Right lobe of liver (tissue), 6 donors: ENCODE measurements around the gene MTARC1. TPM values are rescaled to one million over a fixed set of nuclear protein-coding genes. Genes with fewer than 3 reads are reported as not detected.

ENCODE experiments used
- ATAC-seq, 4 donors: fragments of 200-7000 bp; cut with Tn5 transposase; one replicate each; pipeline ENCODE4 v1.9.1; 2020; ENCODE audit warnings: mild to moderate bottlenecking in 4 of 4, moderate library complexity in 4 of 4
- DNase-seq, 3 donors: peaks; one replicate each; pipeline ENCODE4 v3.0.0-alpha.2; 2020
- H3K27ac ChIP-seq, 3 donors: fragments of 200-600 bp; one replicate each; pipeline ENCODE4 v1.8.0; 2022
- H3K27me3 ChIP-seq, 2 donors: fragments of 200-600 bp; one replicate each; pipeline ENCODE4 v1.8.0; 2022
- H3K36me3 ChIP-seq, 4 donors: fragments of 200-600 bp; sonication (generic) in 1 of 4; one replicate each; pipeline versions ENCODE4 v1.5.1 to v1.8.0; 2017 to 2022; ENCODE audit warnings: control low read depth in 1 of 4
- H3K4me1 ChIP-seq, 4 donors: fragments of 200-600 bp; sonication (generic) in 1 of 4; one replicate each; pipeline versions ENCODE4 v1.5.1 to v1.8.0; 2017 to 2022; ENCODE audit warnings: control low read depth in 1 of 4
- H3K4me3 ChIP-seq, 3 donors: fragments of 200-600 bp; one replicate each; pipeline ENCODE4 v1.8.0; 2022
- H3K9me3 ChIP-seq, 4 donors: fragments of 200-600 bp; sonication (generic) in 1 of 4; one replicate each; pipeline versions ENCODE4 v1.5.1 to v1.8.0; 2017 to 2022; ENCODE audit warnings: control low read depth in 1 of 4
- POLR2A ChIP-seq: fragments of 450-650 bp; IDR thresholded peaks from one replicate; pipeline ENCODE4 v1.6.1; 2017; ENCODE audit warnings: antibody characterized with exemption, mild to moderate bottlenecking
- whole genome bisulfite sequencing: methylation state at CpG from one replicate; pipeline ENCODE4 v1.1.6; 2018; ENCODE audit warnings: low coverage, low lambda C conversion rate; ENCODE audit not compliant: insufficient coverage; ENCODE audit errors: missing lambda C conversion rate; 5-methylcytosine and 5-hydroxymethylcytosine counted together
- intact Hi-C, 2 donors: fragments of 100-400 bp; cut with DNase I; formaldehyde crosslinking; loops; one replicate each; pipeline versions ENCODE4 v1.11.2 to v1.14.1; 2022
- total RNA-seq, 6 experiments: library from RNA; depleted of rRNA in 2 of 6; stranded (reverse); fragments of >200 nt in 2 of 6; fragmentation: NEBNext Ultra II Directional in 3 of 6; extraction: Animal tissue kit (Norgen Biotek cat#: 25700) in 3 of 6; gene quantifications; one replicate each; pipeline versions ENCODE4 v1.1.0 to v1.2.4, GENCODE V29; 2016 to 2023
- TF ChIP-seq, protein P1 (sequence below), 4 donors: fragments of 200-600 bp in 3 of 4; fragments of 450-650 bp in 1 of 4; IDR thresholded peaks; one replicate each; pipeline versions ENCODE4 v1.5.1 to v1.8.0; 2016 to 2022; ENCODE audit warnings: antibody characterized with exemption in 4 of 4, mild to moderate bottlenecking in 2 of 4
- donor health status: DM: no; HTN: yes; CAD: no.
- donor health status: DM: no; HTN: no; CAD: no.
- donor health status: DM: no; HTN: no; CAD: no.
- donor health status: DM: no; HTN: yes; CAD: no.
- donor health status: DM: no; HTN: yes; CAD: no.

Gene MTARC1
- total RNA-seq, 6 experiments from 2014 or later, result 14.5 to 83.6 (median 35.2) TPM

DNA sequence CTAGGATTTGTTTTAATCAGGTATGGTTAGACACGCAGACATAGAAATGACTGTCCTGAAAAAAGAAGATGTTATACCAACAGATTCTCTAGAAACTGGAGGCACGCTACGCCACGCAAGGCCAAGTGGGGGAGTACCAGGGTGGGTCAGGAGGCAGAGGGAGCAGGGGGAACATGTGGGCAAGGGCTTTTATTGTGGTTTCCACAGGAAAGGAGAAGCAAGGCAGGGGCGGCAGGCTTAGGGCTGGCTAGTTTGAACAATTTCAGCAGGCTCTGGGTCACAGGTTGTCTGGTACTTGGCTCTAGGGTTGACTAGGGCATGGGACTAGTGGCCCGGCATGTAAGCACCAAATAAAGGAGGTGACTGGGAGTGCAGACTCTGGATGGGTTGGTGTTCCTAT lies 31.4 kb upstream of the MTARC1 start:
- peaks cover 0 to 28% (median 15%) of the 10 kb centered on the region in 4 donors for H3K36me3 ChIP-seq
- H3K27me3 ChIP-seq, result no peaks in the 10 kb centered on the region
- no peaks in the 10 kb centered on the region for H3K9me3 ChIP-seq
- intact Hi-C loops, result no loop called here
- H3K4me1 ChIP-seq, result peaks cover 0 to 38% (median 15%) of the 10 kb centered on the region in 4 donors
- no peak overlapping the region for H3K27ac ChIP-seq
- ATAC-seq (no peak), DNase-seq (no peak)
- TF ChIP-seq POLR2A, result no peak
- TF ChIP-seq, protein P1, sequence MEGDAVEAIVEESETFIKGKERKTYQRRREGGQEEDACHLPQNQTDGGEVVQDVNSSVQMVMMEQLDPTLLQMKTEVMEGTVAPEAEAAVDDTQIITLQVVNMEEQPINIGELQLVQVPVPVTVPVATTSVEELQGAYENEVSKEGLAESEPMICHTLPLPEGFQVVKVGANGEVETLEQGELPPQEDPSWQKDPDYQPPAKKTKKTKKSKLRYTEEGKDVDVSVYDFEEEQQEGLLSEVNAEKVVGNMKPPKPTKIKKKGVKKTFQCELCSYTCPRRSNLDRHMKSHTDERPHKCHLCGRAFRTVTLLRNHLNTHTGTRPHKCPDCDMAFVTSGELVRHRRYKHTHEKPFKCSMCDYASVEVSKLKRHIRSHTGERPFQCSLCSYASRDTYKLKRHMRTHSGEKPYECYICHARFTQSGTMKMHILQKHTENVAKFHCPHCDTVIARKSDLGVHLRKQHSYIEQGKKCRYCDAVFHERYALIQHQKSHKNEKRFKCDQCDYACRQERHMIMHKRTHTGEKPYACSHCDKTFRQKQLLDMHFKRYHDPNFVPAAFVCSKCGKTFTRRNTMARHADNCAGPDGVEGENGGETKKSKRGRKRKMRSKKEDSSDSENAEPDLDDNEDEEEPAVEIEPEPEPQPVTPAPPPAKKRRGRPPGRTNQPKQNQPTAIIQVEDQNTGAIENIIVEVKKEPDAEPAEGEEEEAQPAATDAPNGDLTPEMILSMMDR (IDR thresholded peaks at IDR 0.05), result no peak
- no peak overlapping the region for H3K4me3 ChIP-seq
- 59% methylated on average over 5 of the region's 6 CpGs for WGBS

DNA sequence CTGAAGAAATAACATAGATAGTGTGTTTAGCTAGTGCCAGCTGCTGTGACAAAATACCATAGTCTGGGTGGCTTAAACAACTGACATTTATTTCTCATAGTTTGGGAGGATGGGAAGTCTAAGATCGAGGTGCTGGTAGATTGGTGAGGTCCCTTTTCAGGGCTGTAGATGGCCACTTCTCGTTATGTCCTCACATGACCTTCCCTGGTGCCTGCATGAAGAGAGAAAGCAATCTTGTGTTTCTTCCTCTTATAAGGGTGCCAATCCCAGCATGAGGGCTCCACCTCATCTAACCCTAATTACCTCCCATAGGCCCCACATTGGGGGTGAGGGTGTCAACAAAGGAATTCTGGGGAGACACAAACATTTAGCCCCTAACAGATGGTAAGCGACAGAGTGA lies 29.3 kb upstream of the MTARC1 start:
- no CpG with 5 or more reads among the region's 3 CpGs for WGBS
- H3K4me1 ChIP-seq, result peaks cover 0 to 38% (median 21%) of the 10 kb centered on the region in 4 donors
- no peaks in the 10 kb centered on the region for H3K27me3 ChIP-seq
- H3K9me3 ChIP-seq, result no peaks in the 10 kb centered on the region
- ATAC-seq, result no peak
- TF ChIP-seq POLR2A, result no peak
- TF ChIP-seq, protein P1 (IDR thresholded peaks at IDR 0.05), result no peak
- intact Hi-C loops, result no loop called here
- no peak overlapping the region for H3K4me3 ChIP-seq
- H3K27ac ChIP-seq, result no peak overlapping the region
- peaks cover 0 to 30% (median 16%) of the 10 kb centered on the region in 4 donors for H3K36me3 ChIP-seq
- DNase-seq, result no peak

DNA sequence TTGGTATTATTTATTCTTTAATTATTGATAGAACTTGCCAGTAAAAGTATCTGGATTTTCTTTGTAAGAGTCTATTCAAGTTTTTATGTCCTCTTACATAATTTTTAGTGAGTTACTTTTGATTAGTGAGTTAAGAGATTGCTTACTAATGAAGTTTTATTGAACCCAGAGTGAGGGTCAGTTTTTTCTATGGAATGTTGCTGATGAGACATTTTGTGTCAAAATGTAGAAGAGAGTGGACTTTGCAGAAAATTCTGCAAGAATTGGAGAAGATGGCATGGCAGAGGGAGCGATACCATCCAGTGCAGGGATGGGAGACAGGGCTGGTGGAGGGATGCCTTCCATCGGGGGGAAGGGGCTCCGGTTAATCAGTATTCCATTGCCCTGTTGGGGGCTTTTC lies 27.6 kb upstream of the MTARC1 start:
- Histone ChIP-seq H3K36me3 (peaks cover 0 to 44% (median 19%) of the 10 kb centered on the region in 4 donors), H3K9me3 (no peaks in the 10 kb centered on the region), H3K4me3 (no peak overlapping the region), H3K27ac (no peak overlapping the region), H3K27me3 (no peaks in the 10 kb centered on the region), H3K4me1 (peaks cover 0 to 36% (median 17%) of the 10 kb centered on the region in 4 donors)
- TF ChIP-seq POLR2A, result no peak
- TF ChIP-seq, protein P1 (IDR thresholded peaks at IDR 0.05), result no peak
- 89% methylated on average over 3 of the region's 3 CpGs for WGBS
- no peak for DNase-seq
- intact Hi-C loops, result no loop called here
- no peak for ATAC-seq

DNA sequence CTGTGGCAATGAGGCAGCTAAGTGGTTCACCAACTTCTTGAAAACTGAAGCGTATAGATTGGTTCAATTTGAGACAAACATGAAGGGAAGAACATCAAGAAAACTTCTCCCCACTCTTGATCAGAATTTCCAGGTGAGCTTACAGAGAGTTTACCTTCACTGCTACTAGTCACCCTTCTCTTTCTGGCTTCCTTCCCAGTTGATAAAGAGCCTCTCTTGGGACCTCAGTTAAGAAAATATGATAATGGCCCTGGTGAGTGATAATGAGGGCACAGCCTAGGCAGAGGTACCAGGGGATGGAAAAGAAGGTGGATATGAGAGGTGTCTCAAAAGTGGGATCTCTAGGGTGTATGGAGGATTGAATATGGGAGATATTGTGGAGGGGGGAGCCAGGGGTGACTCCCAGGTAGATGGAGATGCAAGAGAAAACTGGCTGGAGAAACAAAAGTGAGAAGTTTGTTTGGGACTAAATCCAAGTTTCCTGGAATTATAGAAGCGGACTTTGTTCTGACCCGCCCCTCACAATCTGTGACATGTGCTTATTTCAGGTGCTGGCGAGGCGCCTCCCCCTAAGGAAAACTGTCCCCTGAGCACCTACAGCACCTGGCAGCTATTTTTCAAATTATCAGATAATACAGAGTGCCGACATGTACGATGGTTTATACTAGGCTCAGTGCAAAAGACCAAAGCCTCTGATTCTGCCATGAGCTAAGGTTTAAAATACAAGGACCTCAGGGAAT lies 24.9 kb upstream of the MTARC1 start:
- H3K4me1 ChIP-seq, result peaks cover 0 to 49% (median 22%) of the 10 kb centered on the region in 4 donors
- intact Hi-C loops, result no loop called here
- peaks cover 0 to 22% (median 6%) of the 10 kb centered on the region in 4 donors for H3K36me3 ChIP-seq
- no peaks in the 10 kb centered on the region for H3K27me3 ChIP-seq
- H3K4me3 ChIP-seq, result no peak overlapping the region
- TF ChIP-seq POLR2A, result no peak
- TF ChIP-seq, protein P1 (IDR thresholded peaks at IDR 0.05), result no peak
- no peaks in the 10 kb centered on the region for H3K9me3 ChIP-seq
- peak overlapping the region; percentile 35 to 68 (median 63) for H3K27ac ChIP-seq
- peak; percentile 56 to 80 (median 73) for DNase-seq
- WGBS, result 34% methylated on average over 7 of the region's 7 CpGs
- ATAC-seq, result peak; percentile 83 to 90 (median 85)
